Fibroblast of the conjunctiva (primary cell): ENCODE data around the gene CCNYL1.
"Not testable (repeated sequence)": the region's sequence is repeated elsewhere in the genome, so short reads cannot be mapped to it uniquely, and the experiment has no call there.

ENCODE experiments used
- DNase-seq: peaks from one replicate; pipeline ENCODE4 v3.0.0-alpha.2; 2010; ENCODE audit warnings: low read depth

Gene CCNYL1

DNA sequence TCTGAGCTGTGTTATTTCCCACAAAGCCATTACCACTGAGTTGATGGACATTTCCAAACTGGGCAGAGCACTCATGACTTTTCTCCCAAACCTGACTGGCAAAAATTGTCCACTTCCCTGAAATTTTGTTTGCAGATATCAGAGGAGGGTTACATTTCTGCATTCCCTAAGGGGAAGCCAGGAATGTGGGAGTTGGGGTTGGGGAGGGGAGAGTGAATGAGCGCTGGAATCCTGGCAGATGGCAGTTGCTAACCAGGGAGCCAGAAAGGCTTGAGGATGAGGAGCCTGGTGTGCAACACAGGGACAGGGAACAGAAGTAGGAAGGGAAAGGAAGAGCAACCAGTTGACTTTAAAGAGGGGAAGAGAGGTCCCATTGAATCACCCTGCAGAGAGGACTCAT is 14.0 kb upstream of the CCNYL1 start:
- no peak for DNase-seq

GRCh38 chr2:207698301-207698700 is 13.1 kb upstream of the CCNYL1 start:
- no peak for DNase-seq

DNA sequence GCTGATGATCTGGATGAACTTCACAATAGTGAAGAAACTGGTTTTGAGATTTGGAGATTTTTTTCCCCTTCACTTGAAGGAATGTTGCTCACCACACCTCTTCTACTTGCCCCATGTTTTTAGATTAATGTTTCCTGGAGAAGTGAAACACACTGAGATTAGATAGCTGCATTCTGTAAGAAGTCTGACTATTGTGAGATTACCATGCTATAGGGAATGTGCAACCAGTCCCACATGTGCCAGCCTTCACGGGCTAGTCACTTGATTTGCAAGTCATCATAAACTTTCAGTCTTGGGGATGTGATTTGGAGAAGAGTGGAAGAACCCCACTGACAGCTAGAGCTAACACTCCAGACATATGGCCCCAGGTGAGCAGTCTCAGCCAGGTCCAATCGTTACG is 7.4 kb upstream of the CCNYL1 start:
- DNase-seq, result no peak

- no peak for DNase-seq
Observed at GRCh38 chr2:207704671-207705070, 6.8 kb upstream of the CCNYL1 start.

GRCh38 chr2:207706936-207707860 is 4.2 kb upstream of the CCNYL1 start:
- DNase-seq, result no peak

GRCh38 chr2:207711750-207712530 is 500 bp downstream of the CCNYL1 start:
- no peak for DNase-seq

DNA sequence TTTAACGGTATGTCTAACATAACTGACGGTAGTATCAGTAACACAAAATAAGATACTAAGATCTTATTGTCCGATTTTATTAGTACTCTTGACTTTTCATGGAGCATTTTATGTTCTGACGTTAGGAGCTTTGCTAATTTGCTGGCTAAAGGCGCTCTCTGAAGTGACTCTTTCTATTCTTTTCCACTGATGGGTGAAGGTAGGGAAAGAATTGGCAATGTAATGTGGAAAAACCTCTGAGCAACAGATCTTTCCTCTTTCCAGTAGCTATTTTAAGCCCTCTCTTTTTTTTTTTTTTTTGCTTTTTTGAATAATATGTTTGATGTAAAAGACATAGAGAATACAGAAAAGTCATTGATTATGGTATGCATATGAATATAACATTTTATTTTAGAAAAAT is 4.6 kb downstream of the CCNYL1 start:
- DNase-seq, result no peak

DNA sequence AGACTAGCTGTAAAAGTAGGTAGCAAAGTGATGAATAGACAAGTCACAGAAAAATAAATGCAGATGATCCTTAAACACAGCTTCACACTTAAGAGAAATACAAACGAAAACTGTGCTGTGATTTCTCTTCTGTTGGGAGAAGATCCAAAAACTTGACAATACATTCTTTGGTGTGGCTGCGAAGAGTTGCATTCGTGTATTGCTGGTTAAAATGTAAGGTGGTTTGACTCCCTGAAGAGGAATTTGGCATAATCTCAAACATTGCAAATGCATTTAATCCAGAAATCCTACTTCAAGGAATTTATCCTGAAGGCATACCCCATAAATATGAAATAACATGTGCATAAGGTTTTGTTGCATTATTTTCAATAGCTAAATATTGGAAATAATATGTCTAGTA is 7.1 kb downstream of the CCNYL1 start:
- DNase-seq, result no peak

- DNase-seq, result no peak
Observed at GRCh38 chr2:207719008-207719407, 7.6 kb downstream of the CCNYL1 start.

- not testable (repeated sequence) for DNase-seq
Observed at GRCh38 chr2:207719655-207720054, 8.2 kb downstream of the CCNYL1 start.

GRCh38 chr2:207720517-207721187 is 9.2 kb downstream of the CCNYL1 start:
- DNase-seq, result no peak

- no peak for DNase-seq
Observed at GRCh38 chr2:207722773-207723424, 11.5 kb downstream of the CCNYL1 start.

GRCh38 chr2:207723425-207723787 is 12.0 kb downstream of the CCNYL1 start:
- DNase-seq, result not testable (repeated sequence)

GRCh38 chr2:207724113-207724512 is 12.7 kb downstream of the CCNYL1 start:
- no peak for DNase-seq

- DNase-seq, result no peak
Observed at GRCh38 chr2:207725873-207726578, 14.6 kb downstream of the CCNYL1 start.

DNA sequence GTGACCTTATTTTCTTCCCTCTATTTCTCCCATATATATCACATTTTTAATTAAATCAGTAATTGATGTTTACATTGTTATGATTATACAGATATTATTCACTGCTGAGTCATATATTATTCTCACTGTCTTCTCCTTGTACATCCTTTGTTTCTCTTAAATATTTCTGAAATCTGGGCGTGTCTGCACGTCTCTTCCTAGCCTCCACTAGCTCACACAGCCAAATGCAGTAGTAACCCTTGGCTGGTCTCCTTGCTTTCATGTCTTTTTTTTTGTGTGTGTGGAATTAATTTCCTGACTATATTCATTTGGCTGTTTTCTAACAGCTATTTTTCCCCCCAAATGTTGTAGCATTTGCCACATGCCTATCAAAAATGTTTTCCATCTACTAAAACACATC is 15.8 kb downstream of the CCNYL1 start:
- peak; percentile 29 for DNase-seq

DNA sequence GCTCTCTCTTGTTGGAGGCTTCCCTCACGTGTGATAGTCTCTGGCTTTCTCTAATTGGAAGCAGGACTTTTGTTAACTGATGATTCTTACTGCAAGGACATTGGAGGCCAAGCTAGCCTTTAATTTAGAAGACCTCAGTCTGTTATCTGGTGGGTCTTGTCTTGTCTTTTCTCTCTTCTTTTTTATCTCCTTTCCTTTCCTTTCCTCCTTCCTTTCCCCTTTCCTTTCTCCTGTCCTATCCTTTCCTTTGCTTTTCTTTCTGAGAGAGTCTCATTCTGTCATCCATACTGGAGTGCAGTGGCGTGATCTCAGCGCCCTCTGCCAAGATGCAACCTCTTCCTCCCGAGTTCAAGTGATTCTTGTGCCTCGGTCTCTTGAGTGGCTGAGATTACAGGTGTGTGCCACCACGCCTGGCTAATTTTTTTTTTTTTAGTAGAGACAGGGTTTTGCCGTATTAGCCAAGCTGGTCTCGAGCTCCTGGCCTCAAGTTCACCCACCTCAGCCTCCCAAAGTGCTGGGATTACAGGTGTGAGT is 18.1 kb downstream of the CCNYL1 start:
- no peak for DNase-seq

- DNase-seq, result no peak
Observed at GRCh38 chr2:207731138-207731537, 19.7 kb downstream of the CCNYL1 start.

GRCh38 chr2:207733597-207734240 is 22.3 kb downstream of the CCNYL1 start:
- DNase-seq, result no peak

GRCh38 chr2:207734264-207734635 is 22.8 kb downstream of the CCNYL1 start:
- peak; percentile 52 for DNase-seq
